ENCODE data around the gene TRPM2.

TRPM2 gene

GRCh38 chr21:44353191-44353970 is at the start of gene TRPM2:
TRPM2 (plus strand) TSS chr21:44353621; CDS start chr21:44353701, 80 bp downstream.
- peak; percentile 37 for DNase-seq (ENCODE audit: low read depth)
- no peak within 1 kb of the TSS for H3K4me3 ChIP-seq (ENCODE audit: low read depth, low read length)
- TF ChIP-seq CTCF (IDR thresholded peaks at IDR 0.05; ENCODE audit: low read depth, low read length, missing control alignments), result no peak

DNA sequence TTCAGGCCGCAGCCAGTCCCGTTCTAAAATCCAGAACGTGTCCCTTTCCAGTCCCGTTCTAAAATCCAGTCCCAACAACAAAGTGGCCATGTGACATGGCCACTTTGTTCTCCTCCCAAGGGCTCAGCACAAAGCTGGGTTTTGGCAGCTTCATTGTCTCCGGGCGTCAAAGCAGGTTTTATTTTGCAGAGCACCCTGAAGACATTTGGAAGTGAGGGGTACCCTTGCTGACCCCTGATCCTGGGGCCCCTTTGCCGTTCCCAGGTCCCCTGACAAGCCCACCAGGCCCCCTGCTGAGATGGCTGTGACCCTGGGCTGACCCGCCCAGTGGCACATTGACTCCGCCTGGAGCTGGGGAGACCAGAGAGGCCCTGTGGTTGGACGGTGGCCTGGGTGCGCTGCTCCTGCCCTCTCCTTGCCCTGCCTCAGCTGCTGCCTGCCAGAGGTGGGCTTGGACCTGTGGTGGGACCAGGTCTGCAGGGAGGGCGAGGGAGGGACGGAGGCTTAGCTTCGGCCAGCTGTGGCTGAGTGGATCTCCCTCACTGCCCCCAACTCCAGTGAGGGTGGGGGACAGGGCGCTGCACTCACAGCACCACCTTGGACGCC is 49.3 kb upstream of the TRPM2 start:
- no peak overlapping the region for H3K4me3 ChIP-seq (ENCODE audit: low read depth, low read length)
- no peak for DNase-seq (ENCODE audit: low read depth)
- TF ChIP-seq CTCF (IDR thresholded peaks at IDR 0.05; ENCODE audit: low read depth, low read length, missing control alignments), result no peak

DNA sequence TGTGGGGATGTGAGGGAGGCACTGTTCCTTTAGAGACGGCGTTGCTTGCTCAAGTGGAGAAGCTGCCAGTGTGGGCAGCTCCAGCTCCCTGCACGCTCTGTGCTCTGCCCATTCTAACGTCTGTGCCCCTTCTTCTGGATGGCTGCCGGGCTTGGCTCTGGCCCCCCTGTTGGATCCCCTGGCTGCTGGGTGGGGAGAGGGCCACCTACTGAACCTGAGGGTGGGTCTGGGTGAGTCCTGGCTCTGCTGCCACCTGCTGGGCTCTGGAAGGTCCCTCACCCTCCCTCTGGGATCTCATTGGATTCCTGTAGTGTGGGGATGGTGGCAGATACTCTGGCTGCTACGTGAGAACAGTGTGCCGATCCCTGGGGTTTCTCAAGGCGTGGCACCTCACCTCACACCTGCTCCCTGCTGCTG is 48.5 kb upstream of the TRPM2 start:
- DNase-seq (ENCODE audit: low read depth), result no peak
- no peak overlapping the region for H3K4me3 ChIP-seq (ENCODE audit: low read depth, low read length)
- peak; percentile 74 for TF ChIP-seq CTCF (IDR thresholded peaks at IDR 0.05; ENCODE audit: low read depth, low read length, missing control alignments)

DNA sequence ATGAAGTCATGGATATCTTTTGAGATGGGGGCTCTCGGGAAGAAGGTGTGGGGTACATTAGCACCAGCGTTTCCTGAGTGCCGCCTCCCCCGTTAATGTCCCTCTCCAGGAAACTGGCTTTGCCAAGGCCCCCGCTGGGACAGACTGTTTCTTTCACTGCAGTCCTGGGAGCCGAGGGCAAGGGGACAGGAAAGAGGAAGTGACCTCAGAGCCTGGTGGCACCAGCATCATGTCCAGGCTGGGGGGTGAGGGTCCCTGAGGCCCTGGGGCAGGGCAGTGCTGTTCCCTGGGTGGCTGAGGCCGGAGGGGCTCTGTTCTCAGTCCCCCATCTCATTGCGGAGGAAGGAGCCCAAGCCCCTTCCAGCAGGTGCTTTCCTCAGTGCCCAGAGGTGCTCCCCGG is 47.7 kb upstream of the TRPM2 start:
- DNase-seq (ENCODE audit: low read depth), result no peak
- TF ChIP-seq CTCF (IDR thresholded peaks at IDR 0.05; ENCODE audit: low read depth, low read length, missing control alignments), result no peak
- no peak overlapping the region for H3K4me3 ChIP-seq (ENCODE audit: low read depth, low read length)

- TF ChIP-seq CTCF (IDR thresholded peaks at IDR 0.05; ENCODE audit: low read depth, low read length, missing control alignments), result no peak
- no peak for DNase-seq (ENCODE audit: low read depth)
- H3K4me3 ChIP-seq (ENCODE audit: low read depth, low read length), result no peak overlapping the region
These were observed 46.3 kb upstream of the TRPM2 start for GRCh38 chr21:44306936-44307704.

DNA sequence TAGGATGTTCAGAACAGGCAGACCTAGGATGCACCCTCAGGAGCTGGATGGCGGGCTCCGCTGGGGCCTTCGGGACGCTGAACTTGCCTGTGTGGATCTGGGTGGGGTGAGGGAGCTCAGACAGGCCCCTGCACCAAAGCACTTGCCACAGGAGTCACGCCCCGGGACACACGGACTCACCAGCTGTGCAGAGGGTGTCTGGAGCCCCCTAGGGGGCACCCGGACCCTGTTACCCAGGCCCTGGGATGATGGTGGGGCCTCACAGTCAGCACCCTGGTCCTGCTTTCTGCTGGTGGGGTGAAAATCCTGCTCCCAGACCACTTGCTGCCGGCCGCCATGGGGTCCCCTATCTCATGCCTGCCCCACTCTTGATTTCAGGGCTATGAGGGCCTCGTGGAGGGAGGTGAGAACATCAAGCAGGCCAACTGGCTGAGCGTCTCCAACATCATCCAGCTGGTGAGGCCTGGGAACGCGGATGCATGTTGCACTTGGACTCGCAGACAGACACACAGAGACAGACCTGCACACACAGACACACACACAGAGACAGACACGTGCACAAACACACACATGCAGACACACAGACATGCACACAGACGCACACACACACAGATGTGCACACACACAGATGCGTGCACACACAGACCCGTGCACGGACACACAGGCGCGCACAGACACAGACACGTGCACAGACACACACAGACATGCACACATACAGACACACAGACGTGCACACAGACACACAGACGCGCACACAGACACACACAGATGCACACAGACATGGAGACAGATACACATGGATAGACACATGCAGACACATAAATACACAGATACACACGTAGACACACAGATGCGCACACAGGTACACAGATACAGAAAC is 42.6 kb upstream of the TRPM2 start:
- no peak for DNase-seq (ENCODE audit: low read depth)
- H3K4me3 ChIP-seq (ENCODE audit: low read depth, low read length), result no peak overlapping the region
- TF ChIP-seq CTCF (IDR thresholded peaks at IDR 0.05; ENCODE audit: low read depth, low read length, missing control alignments), result peak; percentile 14
